Thyroid gland (tissue), 4 donors: Measurements from ENCODE around the gene NCKAP5. TPM values are rescaled to one million over a fixed set of nuclear protein-coding genes. Genes with fewer than 3 reads are reported as not detected.

Experiments
- DNase-seq, 2 donors: peaks; one replicate each; pipeline ENCODE4 v3.0.0-alpha.2; 2019
- H3K27ac ChIP-seq, 3 donors: fragments of 200-600 bp; sonication (generic); 1 replicate in 2 of 3; 2 replicates in 1 of 3; pipeline ENCODE4 v1.5.1; 2016 to 2019; ENCODE audit warnings: mild to moderate bottlenecking in 1 of 3, moderate library complexity in 1 of 3
- H3K27me3 ChIP-seq: fragments of 200-600 bp; sonication (generic); one replicate; pipeline ENCODE4 v1.5.1; 2019
- H3K36me3 ChIP-seq, 2 donors: fragments of 200-600 bp; sonication (generic); one replicate each; pipeline ENCODE4 v1.5.1; 2016 to 2019
- H3K4me1 ChIP-seq, 2 donors: fragments of 200-600 bp; sonication (generic); one replicate each; pipeline ENCODE4 v1.5.1; 2017 to 2019
- H3K4me3 ChIP-seq, 3 donors: fragments of 200-600 bp; sonication (generic); replicated peaks in 1 of 3; 1 replicate in 2 of 3; 2 replicates in 1 of 3; pipeline ENCODE4 v1.5.1; 2016; ENCODE audit warnings: mild to moderate bottlenecking in 1 of 3
- H3K9me3 ChIP-seq: fragments of 200-600 bp; sonication (generic); one replicate; pipeline ENCODE4 v1.5.1; 2017
- POLR2A ChIP-seq, 2 donors: fragments of 450-650 bp; IDR thresholded peaks; one replicate each; pipeline ENCODE4 v1.6.1; 2017; ENCODE audit warnings: antibody characterized with exemption in 2 of 2, mild to moderate bottlenecking in 2 of 2, moderate library complexity in 1 of 2
- WGBS, 2 donors: methylation state at CpG; one replicate each; pipeline ENCODE4 v1.1.5; 2017; 5-methylcytosine and 5-hydroxymethylcytosine counted together
- intact Hi-C: fragments of 100-400 bp; cut with DNase I; formaldehyde crosslinking; loops from one replicate; pipeline ENCODE4 v1.15.1; 2023
- total RNA-seq, 4 donors: library from RNA; depleted of rRNA; stranded (reverse); fragments of >200 nt; gene quantifications; one replicate each; pipeline ENCODE4 v1.2.3, GENCODE V29; 2016
- TF ChIP-seq, protein P1 (sequence below), 6 experiments: fragments of 200-600 bp in 3 of 6; fragments of 450-650 bp in 3 of 6; sonication (generic) in 3 of 6; IDR thresholded peaks; one replicate each; pipeline ENCODE4 v1.5.1; 2016 to 2019; ENCODE audit warnings: antibody characterized with exemption in 6 of 6, mild to moderate bottlenecking in 2 of 6, inconsistent platforms in 1 of 6, moderate library complexity in 1 of 6

Gene NCKAP5
- total RNA-seq, 4 donors from 2014 or later, result 0.45 to 1.2 (median 0.76) TPM

DNA sequence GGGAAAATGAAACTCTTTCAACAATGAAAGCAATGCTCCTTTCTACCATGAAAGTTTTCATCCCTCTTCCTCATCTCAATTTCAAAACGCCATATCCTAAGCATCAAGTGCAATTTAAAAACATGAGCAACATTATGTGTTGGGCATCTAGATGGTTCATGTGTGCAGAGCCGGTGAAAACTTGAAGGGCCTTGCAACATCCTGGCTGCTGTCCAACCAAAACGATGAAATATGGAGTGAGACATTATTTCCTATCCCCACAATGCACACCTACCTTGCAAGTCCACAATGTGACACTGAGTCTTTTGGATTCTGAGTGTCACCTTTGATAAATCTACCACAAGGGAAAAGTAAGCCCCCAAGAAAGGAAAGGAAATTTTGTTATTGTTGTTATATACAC, 110.0 kb downstream of the NCKAP5 start:
- Histone ChIP-seq H3K9me3 (no peaks in the 10 kb centered on the region), H3K27ac (no peak overlapping the region), H3K4me3 (no peak overlapping the region), H3K27me3 (no peaks in the 10 kb centered on the region), H3K36me3 (no peaks in the 10 kb centered on the region), H3K4me1 (no peaks in the 10 kb centered on the region)
- 61 to 76% methylated on average over 3 of the region's 3 CpGs for WGBS, 2 donors
- intact Hi-C loops, result no loop called here
- no peak for DNase-seq
- TF ChIP-seq, protein P1, sequence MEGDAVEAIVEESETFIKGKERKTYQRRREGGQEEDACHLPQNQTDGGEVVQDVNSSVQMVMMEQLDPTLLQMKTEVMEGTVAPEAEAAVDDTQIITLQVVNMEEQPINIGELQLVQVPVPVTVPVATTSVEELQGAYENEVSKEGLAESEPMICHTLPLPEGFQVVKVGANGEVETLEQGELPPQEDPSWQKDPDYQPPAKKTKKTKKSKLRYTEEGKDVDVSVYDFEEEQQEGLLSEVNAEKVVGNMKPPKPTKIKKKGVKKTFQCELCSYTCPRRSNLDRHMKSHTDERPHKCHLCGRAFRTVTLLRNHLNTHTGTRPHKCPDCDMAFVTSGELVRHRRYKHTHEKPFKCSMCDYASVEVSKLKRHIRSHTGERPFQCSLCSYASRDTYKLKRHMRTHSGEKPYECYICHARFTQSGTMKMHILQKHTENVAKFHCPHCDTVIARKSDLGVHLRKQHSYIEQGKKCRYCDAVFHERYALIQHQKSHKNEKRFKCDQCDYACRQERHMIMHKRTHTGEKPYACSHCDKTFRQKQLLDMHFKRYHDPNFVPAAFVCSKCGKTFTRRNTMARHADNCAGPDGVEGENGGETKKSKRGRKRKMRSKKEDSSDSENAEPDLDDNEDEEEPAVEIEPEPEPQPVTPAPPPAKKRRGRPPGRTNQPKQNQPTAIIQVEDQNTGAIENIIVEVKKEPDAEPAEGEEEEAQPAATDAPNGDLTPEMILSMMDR (IDR thresholded peaks at IDR 0.05), result no peak
- no peak for TF ChIP-seq POLR2A (IDR thresholded peaks at IDR 0.05)

DNA sequence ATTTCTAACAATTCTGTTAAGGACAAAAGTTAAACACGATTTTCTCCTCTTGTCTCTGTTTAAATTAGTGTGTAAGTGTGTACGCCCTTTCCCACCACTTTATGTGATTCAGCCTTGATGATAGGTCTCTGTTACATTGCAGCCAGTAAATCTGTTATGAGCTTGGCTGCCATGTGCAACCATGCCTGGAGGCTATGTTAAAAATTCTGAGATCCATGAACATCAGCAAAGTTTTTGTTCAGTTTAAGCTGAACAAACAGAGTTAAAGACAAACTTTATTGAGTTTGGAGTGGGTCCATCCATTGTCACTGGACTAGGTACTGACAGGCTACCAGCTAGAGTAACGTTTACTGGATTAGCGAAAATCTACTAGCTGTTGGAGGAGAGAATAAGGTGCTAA, 110.4 kb downstream of the NCKAP5 start:
- intact Hi-C loops, result no loop called here
- DNase-seq, result no peak
- Histone ChIP-seq H3K4me1 (no peaks in the 10 kb centered on the region), H3K36me3 (no peaks in the 10 kb centered on the region), H3K27ac (no peak overlapping the region), H3K9me3 (no peaks in the 10 kb centered on the region), H3K4me3 (no peak overlapping the region), H3K27me3 (no peaks in the 10 kb centered on the region)
- 89 to 92% methylated on average over 4 of the region's 4 CpGs for WGBS, 2 donors
- no peak for TF ChIP-seq POLR2A (IDR thresholded peaks at IDR 0.05)
- TF ChIP-seq, protein P1 (IDR thresholded peaks at IDR 0.05), result no peak

DNA sequence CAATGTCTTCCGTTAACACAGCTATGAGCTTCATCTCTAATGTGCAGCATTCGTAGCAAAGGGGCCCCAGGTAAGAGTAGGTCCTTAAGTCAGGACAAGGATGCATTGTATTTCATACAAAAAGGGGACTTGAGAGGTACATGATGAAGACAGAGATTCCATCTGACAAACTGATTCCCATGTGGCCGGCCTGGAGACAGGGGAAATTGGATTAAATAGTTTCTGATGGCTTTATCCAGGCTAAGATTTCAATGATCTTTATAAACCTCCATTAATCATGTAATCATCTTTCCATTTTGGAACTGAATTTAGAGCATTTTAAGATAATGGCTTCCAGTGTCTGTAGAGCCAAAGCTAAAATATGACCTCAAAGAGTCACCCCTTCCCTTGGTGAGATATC, 111.3 kb downstream of the NCKAP5 start:
- no peak overlapping the region for H3K4me3 ChIP-seq
- intact Hi-C loops, result no loop called here
- no peaks in the 10 kb centered on the region for H3K36me3 ChIP-seq
- H3K27ac ChIP-seq, result no peak overlapping the region
- H3K27me3 ChIP-seq, result no peaks in the 10 kb centered on the region
- no peak for DNase-seq
- no peaks in the 10 kb centered on the region for H3K4me1 ChIP-seq
- 94% methylated on average over 3 of the region's 3 CpGs for WGBS, 2 donors
- H3K9me3 ChIP-seq, result no peaks in the 10 kb centered on the region
- no peak for TF ChIP-seq POLR2A (IDR thresholded peaks at IDR 0.05)
- TF ChIP-seq, protein P1 (IDR thresholded peaks at IDR 0.05), result no peak

DNA sequence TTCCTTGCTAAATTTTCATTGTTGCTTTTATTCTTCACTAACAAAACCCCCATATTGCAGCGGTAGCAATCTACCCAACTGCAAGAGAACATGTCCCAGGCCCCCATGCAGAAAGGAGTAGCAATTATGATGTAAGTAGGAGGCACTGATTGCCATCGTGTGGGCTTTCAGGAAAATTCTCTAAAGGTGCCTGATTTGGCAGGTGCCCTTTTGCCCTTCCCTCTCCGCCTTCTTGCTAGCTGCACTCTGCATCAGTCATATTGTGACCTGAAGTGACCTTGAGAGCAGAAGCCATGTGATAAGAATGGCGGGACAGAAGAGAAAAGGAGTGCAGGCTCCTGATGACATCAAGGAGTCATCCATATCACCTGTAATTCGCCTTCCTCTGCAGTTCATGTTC, 112.1 kb downstream of the NCKAP5 start:
- Histone ChIP-seq H3K4me1 (no peaks in the 10 kb centered on the region), H3K4me3 (no peak overlapping the region), H3K9me3 (no peaks in the 10 kb centered on the region), H3K36me3 (no peaks in the 10 kb centered on the region), H3K27me3 (no peaks in the 10 kb centered on the region), H3K27ac (no peak overlapping the region)
- DNase-seq, result no peak
- WGBS, 2 donors, result 85 to 90% methylated on average over 5 of the region's 5 CpGs
- TF ChIP-seq POLR2A (IDR thresholded peaks at IDR 0.05), result no peak
- TF ChIP-seq, protein P1 (IDR thresholded peaks at IDR 0.05), result no peak
- intact Hi-C loops, result no loop called here

DNA sequence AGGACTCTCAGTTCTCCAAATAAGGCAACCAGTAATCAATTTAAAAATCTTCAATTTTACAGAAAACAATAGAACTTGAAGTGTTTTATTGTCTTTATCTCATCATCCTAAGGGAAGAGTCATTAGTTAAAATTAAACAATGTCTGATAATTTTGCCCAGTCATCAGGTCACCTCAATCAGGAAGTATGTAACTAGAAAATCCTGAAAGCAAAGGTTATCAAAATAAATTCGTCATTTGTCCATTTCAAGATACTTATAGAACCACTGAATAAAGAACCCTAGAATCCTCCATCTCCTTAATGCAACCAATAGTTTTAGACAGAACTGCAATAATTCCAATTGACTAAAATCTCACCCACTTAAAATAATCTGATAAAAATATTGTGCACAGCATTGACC, 115.2 kb downstream of the NCKAP5 start:
- Histone ChIP-seq H3K4me1 (no peaks in the 10 kb centered on the region), H3K36me3 (no peaks in the 10 kb centered on the region), H3K9me3 (no peaks in the 10 kb centered on the region), H3K4me3 (no peak overlapping the region), H3K27me3 (no peaks in the 10 kb centered on the region), H3K27ac (no peak overlapping the region)
- intact Hi-C loops, result no loop called here
- whole genome bisulfite sequencing, 2 donors, result 43 to 57% methylated on average over 1 of the region's 1 CpG
- no peak for TF ChIP-seq POLR2A (IDR thresholded peaks at IDR 0.05)
- TF ChIP-seq, protein P1 (IDR thresholded peaks at IDR 0.05), result no peak
- no peak for DNase-seq
